Measurements from ENCODE around the gene ITPR1.

DNA sequence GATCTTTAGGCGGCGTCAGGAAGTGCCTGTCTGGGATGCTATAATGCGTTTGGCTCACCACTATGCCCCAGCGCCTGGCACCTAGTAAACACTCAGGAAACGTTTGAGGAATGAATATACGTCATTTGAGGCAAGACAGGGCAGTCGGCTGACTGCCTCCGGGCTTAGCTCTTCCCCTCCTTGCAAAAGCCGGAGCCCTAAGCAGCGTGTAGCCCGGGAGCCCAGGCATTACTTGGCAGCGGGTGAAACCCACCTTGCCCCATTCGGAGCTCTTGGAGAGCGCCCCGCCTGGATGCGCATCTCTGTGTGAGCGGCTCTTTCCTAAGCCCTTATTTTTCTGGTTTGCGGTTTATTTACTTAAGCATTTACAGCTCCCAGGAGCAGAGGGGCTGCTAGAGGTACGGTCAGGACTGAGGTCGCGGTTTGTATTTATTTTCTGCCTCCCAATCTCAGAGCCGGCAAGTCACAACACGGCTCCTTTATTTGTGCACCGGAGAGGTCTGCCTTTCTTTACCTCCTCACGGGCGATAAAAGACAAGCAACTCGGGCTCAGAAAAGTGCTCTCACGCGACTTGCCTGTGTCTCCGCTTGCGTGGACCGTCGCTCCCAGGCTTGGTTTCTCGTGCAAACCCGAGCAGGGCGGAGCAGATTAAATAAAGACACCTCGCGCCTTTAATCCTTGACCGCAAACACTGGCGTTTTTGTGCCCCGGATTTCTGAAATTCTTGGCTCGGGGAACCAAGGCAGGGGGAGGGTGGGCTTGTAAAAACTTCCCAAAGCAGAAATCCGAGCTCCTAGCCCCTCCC lies 737 bp upstream of the ITPR1 start:
- TF ChIP-seq EZH2phosphoT487 (IDR thresholded peaks at IDR 0.05; ENCODE audit: insufficient read depth, low read depth), result no peak
- no peak for TF ChIP-seq EZH2 (IDR thresholded peaks at IDR 0.05; ENCODE audit: insufficient read depth, poor library complexity, severe bottlenecking)
